CD4-positive, alpha-beta T cell treated with Interleukin-4 for 4 hours (primary cell): ENCODE measurements around the gene NFATC2IP.
"Not testable (repeated sequence)": the region's sequence is repeated elsewhere in the genome, so short reads cannot be mapped to it uniquely, and the experiment has no call there.

ENCODE experiments used
- DNase-seq: peaks from one replicate; pipeline ENCODE4 v3.0.0-alpha.2; 2020

Gene NFATC2IP

DNA sequence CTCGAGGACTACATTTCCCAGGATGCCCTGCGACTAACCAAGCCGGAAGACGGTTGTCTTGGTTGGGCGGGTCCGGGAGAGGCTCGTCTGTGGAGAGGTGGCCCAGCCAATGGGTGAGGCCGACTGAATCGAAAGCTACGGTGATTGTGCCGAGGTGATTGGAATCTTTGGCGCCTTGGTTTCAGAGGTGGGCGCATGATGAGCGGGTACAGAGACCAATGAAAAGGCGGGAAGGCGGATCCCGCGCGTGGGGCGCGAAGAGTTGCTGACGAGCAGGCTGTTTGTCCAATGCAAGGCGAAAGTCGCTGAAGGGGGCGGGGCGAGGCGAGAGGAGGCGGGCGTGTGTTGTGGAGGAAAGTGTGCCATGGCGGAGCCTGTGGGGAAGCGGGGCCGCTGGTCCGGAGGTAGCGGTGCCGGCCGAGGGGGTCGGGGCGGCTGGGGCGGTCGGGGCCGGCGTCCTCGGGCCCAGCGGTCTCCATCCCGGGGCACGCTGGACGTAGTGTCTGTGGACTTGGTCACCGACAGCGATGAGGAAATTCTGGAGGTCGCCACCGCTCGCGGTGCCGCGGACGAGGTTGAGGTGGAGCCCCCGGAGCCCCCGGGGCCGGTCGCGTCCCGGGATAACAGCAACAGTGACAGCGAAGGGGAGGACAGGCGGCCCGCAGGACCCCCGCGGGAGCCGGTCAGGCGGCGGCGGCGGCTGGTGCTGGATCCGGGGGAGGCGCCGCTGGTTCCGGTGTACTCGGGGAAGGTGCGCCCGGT, at the start of gene NFATC2IP:
NFATC2IP (plus strand) TSS at position 290 of the 762 bp plus-strand sequence; CDS start at position 365, 75 bp downstream.
- DNase-seq = peak; percentile 100

DNA sequence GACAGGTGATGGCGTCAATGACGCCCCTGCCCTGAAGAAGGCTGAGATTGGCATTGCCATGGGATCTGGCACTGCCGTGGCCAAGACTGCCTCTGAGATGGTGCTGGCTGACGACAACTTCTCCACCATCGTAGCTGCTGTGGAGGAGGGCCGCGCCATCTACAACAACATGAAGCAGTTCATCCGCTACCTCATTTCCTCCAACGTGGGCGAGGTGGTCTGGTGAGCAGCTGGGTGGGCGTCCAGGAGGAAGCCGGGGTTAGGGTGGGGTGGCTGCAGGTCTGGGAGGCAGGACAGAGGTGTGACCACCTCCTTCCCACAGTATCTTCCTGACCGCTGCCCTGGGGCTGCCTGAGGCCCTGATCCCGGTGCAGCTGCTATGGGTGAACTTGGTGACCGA, 48.9 kb upstream of the NFATC2IP start:
- no peak for DNase-seq

DNA sequence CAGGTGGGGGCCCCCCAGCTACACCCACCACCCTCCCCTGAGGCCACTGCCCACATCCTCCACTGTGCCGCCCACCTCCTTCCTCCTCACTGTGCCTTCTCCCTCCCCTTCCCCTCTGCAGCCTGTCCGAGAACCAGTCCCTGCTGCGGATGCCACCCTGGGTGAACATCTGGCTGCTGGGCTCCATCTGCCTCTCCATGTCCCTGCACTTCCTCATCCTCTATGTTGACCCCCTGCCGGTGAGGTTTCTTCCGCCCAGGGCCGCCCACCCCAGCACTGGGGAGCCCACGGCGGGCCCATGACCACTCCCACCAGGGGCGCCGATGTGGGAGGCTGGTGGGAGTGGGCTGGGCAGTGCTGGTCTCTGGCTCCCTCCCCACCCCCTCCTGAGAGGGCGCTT, 47.8 kb upstream of the NFATC2IP start:
- DNase-seq = no peak

DNA sequence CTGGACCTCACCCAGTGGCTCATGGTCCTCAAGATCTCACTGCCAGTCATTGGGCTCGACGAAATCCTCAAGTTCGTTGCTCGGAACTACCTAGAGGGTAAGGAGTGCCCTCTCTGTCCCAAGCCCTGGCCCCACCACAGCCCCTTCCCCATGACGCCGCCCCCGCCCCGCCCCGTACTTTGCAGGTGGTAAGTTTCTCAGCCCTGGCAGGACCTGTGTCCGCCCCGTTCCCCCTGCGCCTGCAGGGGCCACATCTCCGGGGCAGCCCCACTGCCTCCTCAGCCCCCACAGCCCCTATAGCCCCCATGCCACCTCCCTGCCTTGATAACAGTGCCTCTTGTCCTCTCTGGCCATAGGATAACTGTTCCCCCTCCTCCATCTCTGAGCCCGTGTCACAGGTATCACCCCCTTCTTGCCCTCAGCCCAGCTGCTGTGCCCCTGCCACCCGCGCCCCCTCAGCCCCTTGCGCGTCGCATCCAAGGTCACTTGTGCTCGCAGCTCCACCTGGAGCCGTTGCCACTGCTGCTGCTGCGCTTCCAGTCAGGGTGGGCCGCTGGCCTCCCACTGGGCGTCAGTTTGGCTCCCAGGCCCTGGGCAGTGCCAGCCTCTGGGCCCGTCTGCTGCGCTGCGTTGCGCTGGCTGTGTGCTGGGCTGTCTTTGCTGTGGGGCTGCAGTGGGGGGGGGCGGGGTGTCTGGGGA, 47.2 kb upstream of the NFATC2IP start:
- DNase-seq = no peak

DNA sequence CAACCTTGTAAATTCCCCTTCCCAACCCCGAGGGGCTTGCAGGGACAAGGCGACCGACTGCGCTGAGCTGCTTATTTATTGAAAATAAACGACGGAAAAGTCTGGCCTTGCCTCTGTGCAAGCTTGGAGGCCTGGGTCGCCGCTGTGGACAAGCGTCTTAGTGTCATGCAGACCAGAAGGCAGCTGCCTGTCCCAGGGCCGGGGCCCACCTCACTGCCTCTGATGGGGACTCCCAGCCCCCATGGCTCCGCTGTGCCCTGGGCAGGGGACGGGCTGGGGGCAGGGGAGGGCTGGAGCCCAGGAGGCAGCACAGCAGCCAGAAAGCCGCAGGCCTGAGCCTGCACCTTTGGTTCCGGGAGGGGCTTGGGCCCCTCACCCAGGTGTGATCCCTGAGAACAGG, 46.4 kb upstream of the NFATC2IP start:
- DNase-seq = no peak

DNA sequence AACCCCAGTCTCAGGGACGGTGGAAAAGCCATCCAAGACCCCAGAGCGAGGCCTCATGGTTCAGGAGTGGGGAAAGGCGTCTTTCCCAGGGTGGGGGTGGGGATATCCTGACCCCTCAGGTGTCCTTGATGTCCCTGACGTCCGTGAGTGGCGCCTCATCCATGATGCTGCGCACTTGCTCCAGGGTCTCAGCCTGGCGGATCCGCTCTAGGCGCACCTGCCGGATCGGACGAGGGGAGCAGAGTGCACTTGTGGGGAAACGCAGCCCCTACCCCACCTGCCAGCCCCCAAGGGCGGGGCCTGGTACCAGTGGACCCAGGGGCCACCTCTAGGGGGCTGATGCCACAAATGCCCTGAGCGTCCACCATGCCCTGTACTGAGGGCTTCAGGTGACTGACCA, 45.9 kb upstream of the NFATC2IP start:
- no peak for DNase-seq

DNA sequence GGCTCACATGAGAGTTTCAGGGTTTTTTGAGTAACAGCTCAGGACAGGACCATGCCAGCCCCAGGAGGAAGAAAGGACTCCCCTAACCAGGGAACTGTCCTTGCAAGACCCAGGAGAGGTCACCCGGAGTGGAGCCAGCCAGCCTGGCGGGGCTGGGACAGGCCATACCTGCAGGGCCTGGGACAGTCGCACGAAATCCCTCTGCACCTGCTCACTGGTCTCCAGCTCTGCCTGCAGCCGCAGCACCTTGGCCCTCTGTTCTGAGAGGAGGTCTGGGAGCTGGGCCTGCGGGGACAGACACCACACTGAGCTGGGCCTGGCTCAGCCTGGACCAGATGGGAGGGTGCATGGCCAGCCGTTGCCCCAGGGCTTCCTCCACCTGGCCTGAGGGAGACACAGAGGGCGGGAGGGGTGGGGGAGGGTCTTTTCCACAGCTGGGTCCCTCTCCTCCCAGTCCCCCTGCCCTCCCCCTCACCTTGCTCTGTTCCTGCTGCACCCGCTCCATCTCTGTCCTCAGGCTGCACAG, 45.4 kb upstream of the NFATC2IP start:
- no peak for DNase-seq

DNA sequence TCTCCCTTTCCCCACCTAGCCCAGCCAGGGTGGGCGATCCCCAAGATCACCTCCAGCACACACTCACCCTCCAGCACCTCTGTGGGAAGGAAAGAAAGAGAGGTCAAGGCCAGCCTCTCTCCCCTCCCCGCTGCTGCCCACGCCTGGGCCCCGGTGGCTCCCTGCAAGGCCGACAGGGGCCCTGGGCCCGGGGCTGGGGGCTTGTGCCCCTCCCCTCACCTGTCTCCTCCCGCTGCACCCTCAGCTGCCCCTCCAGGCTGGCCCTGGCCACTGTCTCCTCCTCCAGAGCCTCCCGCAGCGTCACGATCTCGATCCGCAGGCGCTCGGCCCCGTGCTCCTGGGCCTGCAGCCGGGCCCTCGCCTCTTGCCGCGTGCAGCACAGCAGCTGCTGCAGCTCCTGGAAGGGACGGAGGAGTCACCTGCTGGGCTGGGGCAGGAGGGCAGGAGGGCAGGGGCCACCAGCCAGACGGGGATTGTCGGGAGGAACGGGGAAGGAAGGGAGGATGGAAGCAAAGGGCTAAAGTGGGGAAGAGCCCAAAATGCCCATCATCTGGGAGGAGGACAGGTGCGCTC, 44.9 kb upstream of the NFATC2IP start:
- no peak for DNase-seq

DNA sequence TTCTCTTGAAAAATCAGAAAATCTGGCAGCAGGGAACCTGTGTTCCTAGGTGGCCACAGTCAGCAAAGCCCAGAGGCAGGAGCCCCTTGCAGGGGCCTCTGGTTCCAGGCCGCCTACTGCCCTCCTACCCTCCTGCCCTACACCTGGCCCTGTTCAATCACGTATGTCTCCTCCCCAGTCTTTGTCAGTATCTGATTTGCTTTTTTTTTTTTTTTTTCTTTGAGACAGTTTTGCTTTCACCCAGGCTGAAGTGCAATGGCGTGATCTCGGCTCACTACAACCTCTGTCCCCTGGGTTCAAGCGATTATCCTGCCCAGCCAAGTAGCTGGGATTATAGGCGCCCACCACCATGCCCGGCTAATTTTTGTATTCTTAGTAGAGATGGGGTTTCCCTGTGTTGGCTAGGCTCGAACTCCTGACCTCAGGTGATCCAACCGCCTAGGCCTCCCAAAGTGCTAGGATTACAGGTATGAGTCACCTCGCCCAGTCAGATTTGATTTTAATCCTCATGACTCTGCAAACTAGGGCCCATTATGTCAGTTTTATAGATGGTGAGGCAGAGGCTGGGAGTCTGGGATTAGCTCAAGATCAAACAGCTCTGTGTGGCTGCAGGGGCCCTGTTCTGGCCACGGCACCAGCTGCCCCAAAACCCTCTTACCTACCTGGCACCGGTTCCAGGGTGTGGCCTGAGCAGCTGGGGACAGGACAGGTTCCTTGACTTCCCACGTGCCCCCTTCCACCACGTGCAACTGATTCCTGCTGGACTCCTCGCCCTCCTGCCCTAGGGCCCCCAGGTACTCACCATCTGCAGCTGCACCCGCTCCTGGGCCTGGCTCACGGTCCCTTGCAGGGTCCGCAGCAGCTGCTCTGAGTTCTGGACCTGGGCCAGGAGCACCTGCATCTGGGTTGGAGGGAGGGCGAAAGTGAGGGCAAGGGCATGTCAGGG, 40.4 kb upstream of the NFATC2IP start:
- DNase-seq = no peak

DNA sequence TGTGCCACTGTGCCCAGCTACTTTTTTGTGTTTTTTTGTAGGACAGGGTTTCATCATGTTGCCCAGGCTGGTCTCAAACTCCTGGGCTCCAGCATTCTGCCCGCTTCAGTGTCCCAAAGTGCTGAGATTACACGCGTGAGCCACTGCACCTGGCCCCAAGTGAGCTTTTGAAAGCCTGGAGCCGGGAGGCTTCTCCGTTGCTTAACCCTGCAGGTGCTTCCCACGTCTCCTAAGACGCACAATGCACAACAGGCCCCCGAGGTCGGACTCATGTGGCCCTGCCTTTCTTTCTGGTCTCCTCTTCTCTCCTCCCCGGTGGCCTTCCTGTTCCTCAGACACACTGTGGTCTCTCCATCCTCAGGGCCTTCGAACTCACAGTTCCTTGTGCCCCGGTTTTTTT, 38.2 kb upstream of the NFATC2IP start:
- DNase-seq = no peak

DNA sequence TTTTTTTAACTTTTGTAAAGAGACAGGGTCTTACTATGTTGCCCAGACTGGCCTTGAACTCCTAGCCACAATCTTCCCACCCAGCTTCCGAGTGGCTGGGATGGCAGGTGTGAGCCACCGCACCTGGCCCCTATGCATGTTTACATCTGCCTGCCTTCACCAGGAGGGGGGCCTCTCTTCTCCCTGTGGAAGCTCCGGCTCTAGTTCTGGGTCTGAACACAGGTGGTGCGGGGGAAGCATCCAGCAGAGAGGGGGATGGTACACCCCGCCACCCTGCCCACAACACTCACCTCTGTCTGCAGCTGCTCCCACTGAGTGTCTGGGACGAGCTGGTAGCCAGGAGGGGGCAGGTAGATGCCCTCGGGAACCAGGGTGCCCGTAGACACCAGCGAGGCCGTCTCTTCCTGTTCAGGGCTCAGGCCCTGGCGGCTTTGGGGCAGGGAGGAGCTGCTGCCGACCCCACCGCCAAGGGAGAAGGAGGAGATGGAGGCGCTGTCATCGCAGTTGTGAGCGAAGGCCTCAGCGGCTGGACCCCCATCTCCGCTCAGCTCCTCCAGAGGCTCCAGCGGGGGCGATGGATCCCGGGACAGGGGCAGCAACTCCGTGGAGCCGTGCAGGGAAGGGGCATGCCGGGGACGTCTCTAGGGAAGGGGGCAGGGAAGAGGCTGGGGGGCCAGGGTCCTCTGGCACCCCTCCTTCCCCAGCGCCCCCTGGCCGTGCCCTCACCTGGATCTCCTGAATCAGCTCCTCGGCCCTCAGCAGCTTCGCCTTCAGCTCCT, 36.6 kb upstream of the NFATC2IP start:
- no peak for DNase-seq

DNA sequence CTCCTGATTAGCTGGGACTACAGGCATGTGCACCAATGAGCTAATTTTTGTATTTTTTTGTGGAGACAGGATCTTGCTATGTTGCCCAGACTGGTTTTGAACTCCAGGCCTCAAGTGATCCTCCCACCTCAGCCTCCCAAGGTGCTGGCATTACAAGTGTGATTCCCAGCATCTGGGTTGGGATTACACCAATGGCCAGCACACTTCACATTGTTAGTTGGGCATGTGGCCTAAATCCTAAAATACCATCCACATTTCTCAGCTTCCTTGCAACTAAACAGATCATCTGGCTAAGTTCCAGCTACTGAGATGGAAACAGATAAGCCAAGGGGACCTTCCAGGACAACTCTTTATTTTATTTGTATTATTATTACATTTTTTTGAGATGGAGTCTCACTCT, 35.6 kb upstream of the NFATC2IP start:
- DNase-seq = no peak

DNA sequence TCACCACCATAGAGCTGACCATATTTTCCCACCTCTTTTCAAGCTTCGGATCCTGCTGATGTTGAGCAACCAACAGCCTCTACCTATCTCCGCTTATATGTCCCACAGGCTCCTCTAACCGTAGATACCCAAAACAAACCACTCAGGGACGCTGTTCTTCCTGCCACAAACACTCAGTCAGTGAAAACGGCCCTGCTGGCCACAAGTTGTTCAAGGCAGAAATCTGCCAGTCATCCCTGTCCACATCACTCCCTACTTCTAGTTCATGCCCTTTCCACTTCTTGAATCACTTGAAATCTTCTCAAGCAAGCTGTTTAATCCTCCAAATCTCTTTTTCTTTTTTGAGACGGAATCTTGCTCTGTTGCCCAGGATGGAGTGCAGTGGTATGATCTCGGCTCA, 33.6 kb upstream of the NFATC2IP start:
- DNase-seq = no peak

DNA sequence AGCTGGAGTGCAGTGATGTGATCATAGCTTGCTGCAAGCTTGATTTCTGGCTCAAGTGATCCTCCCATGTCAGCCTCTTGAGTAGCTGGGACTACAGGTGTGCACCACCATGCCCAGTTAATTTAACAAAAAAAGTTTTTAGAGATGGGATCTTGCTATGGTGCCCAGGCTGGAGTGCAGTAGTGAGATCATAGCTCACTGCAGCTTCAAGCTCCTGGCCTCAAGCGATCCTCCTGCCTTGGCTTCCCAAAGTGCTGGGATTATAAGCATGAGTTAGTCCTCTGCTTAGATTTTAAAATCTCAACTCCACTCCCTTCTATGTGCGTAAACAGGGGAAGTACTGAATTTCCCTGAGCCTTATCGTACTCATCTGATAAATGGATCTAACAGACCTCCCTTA, 32.0 kb upstream of the NFATC2IP start:
- no peak for DNase-seq

DNA sequence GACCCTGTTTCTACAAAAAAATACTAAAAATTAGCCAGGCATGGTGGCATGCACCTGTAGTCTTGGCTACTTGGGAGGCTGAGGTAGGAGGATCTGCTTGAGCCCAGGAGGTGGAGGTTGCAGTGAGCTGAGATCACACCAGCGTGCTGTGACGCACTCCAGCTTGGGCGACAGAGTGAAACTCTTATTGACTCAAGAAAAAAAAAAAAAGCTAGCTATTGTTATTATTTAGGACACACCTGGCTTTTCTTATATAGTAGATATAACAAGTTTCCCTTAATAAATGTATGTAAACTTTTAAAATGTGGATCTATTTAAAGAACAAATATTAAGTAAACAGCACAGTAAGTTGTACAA, 27.5 kb upstream of the NFATC2IP start:
- DNase-seq = no peak

DNA sequence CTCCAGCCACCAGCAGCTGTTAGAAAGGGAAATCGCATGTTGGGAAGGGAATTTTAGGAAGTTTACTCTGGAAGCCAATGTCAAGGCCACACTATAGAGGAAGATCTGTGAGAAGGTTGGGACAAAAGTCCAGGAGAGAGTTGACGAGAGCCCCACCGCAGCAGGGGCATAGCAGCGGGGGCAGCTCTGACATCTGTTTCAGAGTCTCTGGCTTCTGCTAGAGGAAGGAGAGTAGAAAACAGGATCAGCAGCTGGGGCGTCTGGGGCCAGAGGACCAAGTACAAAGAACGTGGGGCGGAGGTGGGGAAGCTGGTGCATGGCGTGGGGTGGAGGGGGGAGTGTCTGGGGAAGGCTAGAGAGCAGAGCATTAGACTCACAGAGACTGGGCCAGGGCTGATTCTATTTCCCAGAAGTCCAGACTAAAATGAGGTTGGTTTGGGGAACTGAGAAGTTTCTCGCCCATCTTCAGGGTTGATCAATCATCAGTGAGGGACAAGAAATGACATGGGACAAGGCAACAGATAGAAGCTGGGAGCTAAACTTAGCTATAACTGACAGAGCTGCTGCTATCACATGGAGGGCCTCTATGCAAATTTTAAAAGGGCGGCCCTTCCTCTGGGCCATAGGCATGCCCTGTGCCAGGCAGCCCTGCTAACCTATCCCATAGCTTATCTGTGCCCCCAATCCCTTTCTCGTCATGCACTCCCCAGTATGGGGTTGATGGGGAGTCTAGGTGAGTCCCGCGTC, 26.9 kb upstream of the NFATC2IP start:
- DNase-seq = no peak

DNA sequence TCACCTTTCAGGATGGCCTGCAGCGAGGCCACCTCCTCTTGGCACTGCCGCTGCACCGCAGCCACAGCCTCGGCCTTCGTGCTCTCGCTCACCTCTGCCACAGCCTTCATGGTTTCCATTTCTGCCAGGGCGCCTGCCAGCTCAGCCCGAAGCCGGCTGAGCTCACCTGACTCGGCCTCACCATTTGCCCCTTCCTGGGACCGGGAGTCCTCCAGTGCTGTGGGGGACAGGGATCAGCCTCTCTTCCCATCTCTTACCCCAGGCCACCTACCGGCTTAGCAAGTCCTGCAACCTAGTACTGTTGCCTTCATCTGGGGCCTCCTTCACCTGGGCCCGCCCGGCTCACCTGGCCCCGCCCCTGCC, 26.4 kb upstream of the NFATC2IP start:
- DNase-seq = no peak

DNA sequence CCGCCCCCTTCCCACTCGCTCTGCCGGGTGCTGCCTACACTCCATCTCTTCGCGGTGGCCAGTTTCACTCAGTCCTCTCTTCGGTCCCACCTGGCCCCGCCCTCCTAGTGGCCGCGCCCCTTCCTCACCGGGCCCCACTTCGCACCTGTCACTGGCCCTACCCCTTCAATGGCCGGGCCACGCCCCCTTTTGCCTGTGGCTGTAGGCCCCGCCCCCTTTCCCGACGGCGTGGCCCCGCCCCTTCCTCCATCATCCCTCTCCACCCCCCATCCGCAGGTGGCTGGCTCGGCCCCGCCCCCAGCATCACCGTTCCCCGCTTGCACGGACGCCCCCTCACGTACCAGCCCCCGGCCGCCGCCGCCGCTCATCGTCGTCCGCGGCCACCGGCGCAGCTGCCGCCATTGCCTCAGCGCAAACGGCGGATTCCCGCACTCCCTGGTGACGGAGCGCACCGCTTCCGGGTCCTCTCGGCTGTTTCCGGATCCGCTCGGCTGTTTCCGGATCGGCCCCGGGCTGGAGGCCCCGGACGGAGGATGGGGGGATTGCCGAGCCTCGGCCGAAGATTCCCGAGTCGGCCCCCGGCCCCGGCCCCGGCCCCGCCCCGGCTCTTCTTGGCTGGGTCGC, 25.9 kb upstream of the NFATC2IP start, which contains the start of gene RABEP2:
RABEP2 (minus strand) TSS at position 477 of the 624 bp plus-strand sequence; CDS start at position 402, 75 bp downstream.
- DNase-seq = peak; percentile 91

DNA sequence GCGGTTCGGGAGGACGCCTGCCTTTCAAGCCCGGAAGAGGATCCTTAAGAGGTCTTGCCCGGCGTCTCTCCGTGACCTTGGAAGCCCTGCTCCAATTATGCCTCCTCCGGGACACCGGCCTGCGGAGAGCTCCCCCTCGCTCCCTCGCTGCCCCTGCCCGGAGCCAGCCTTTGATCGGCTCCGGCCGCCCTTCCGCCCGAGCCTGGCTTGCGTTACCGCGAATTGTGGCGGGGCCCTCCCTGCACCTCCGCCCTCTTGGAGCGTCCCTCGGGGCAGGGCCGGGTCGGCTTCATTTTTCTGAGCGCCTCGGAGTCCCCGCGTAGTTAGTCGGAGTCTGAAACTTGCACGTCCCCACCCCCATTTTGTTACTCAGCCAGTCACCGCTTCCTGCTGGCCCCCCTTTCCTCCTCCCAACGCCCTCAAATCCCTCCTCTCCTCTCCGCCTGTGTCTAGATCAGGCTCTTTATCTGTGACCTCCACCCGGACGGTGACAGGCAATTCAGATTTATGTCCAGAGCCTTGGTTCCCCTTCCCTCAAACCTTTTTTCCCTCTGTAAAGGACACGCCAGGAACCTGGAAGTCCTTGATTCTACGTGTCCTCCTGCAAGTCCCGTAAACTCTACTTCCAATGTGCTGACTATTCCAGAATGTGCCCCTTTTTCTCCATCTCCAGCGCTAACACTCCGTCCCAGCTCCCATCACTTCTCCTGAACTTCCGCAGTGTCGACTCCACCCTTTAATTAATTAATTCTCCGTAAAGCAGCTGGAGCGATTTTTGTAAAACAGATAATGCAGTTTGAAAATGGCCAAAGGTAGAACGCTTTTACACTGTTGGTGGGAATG, 25.1 kb upstream of the NFATC2IP start:
- peak; percentile 86 for DNase-seq

DNA sequence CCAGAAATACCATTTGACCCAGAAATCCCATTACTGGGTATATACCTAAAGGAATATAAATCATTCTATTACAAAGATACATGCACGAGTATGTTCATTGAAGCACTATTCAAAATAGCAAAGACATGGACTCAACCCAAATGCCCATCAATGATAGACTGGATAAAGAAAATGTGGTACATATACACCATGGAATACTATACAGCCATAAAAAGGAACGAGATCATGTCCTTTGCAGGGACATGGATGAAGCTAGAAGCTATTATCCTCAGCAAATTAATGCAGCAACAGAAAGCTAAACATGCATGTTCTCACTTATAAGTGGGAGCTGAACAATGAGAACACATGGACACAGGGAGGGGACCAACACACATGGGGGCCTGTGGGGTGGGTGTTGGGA, 24.5 kb upstream of the NFATC2IP start:
- not testable (repeated sequence) for DNase-seq
